Endothelial cell of umbilical vein (primary cell): Measurements from ENCODE around the gene GRM8. TPM values are rescaled to one million over a fixed set of nuclear protein-coding genes. Genes with fewer than 3 reads are reported as not detected.

Experiments
- BruUV-seq: library from RNA; stranded (reverse); fragments of 400-500 nt; replicated peaks from 2 replicates; lab custom pipeline; 2021; lab: Mats Ljungman, UMichigan
- CTCF ChIA-PET: fragments of 300-600, 350-600 bp; sonication (Branson Sonifier 250); formaldehyde crosslinking; loops from one replicate; lab custom pipeline; 2021; ENCODE audit warnings: antibody characterized with exemption, inconsistent platforms; lab: Charles Lee
- POLR2A ChIA-PET: fragments of 300-600, 350-600 bp; sonication (Branson Sonifier 250); formaldehyde crosslinking; loops from one replicate; lab custom pipeline; 2021; ENCODE audit warnings: antibody characterized with exemption, inconsistent platforms; lab: Charles Lee
- DNase-seq: peaks from one replicate; pipeline ENCODE4 v3.0.0-alpha.2; 2011; ENCODE audit warnings: low read depth, low spot score
- FAIRE-seq: peaks from 2 replicates; lab custom pipeline; 2011; peaks lifted over from hg19 to GRCh38; lab: Jason Lieb, UNC
- H2AFZ ChIP-seq: 2 replicates; pipeline ENCODE4 v1.6.0; 2012; ENCODE audit warnings: low read depth, low read length, control low read depth, inconsistent platforms
- H3K27ac ChIP-seq: 2 replicates; pipeline ENCODE4 v1.5.1; 2011; ENCODE audit warnings: low read depth, mild to moderate bottlenecking, control low read depth, low read length, moderate library complexity; ENCODE audit not compliant: insufficient read depth
- H3K27me3 ChIP-seq, 2 experiments: 2 replicates each; pipeline versions ENCODE4 v1.6.0 to v1.6.1; 2011; ENCODE audit warnings: low read length in 2 of 2, mixed read lengths in 1 of 2; ENCODE audit not compliant: control insufficient read depth in 2 of 2, insufficient read depth in 2 of 2
- H3K36me3 ChIP-seq, 2 experiments: 2 replicates in 1 of 2; 3 replicates in 1 of 2; pipeline ENCODE4 v1.5.1; 2011; ENCODE audit warnings: low read length in 2 of 2, mild to moderate bottlenecking in 1 of 2, moderate library complexity in 1 of 2; ENCODE audit not compliant: control insufficient read depth in 2 of 2, insufficient read depth in 2 of 2; ENCODE audit errors: extremely low read depth in 1 of 2
- H3K4me1 ChIP-seq: 3 replicates; pipeline ENCODE4 v1.5.1; 2011; ENCODE audit warnings: mild to moderate bottlenecking, low read length; ENCODE audit not compliant: control insufficient read depth, insufficient read depth; ENCODE audit errors: extremely low read depth
- H3K4me2 ChIP-seq: 2 replicates; pipeline ENCODE4 v1.6.1; 2011; ENCODE audit warnings: low read length, control low read depth, mixed read lengths; ENCODE audit not compliant: insufficient read depth
- H3K4me3 ChIP-seq, 3 experiments: fragments of 200-600 bp in 1 of 3; sonication (generic), shearing (Covaris generic) in 1 of 3; replicated peaks in 1 of 3; 2 replicates each; pipeline ENCODE4 v1.5.1; 2011 to 2016; ENCODE audit warnings: control low read depth in 3 of 3, low read length in 3 of 3, mild to moderate bottlenecking in 2 of 3, inconsistent platforms in 1 of 3, low read depth in 1 of 3, moderate library complexity in 1 of 3; ENCODE audit not compliant: insufficient read depth in 1 of 3
- H3K79me2 ChIP-seq: 2 replicates; pipeline ENCODE4 v1.6.0; 2012; ENCODE audit warnings: low read length, inconsistent platforms; ENCODE audit not compliant: control insufficient read depth, insufficient read depth
- H3K9ac ChIP-seq: replicated peaks from 2 replicates; pipeline ENCODE3; 2011; ENCODE audit warnings: low read length, control low read depth; ENCODE audit not compliant: insufficient read depth; ENCODE audit errors: extremely low read depth
- H3K9me1 ChIP-seq: replicated peaks from 3 replicates; pipeline ENCODE4 v1.6.0; 2011; ENCODE audit warnings: mild to moderate bottlenecking, low read length; ENCODE audit not compliant: control insufficient read depth, insufficient read depth; ENCODE audit errors: extremely low read depth
- H3K9me3 ChIP-seq: replicated peaks from 2 replicates; pipeline ENCODE4 v1.5.1; 2012; ENCODE audit warnings: low read length, inconsistent platforms; ENCODE audit not compliant: control insufficient read depth, insufficient read depth
- H4K20me1 ChIP-seq: replicated peaks from 2 replicates; pipeline ENCODE3; 2011; ENCODE audit warnings: mild to moderate bottlenecking, low read length; ENCODE audit not compliant: control insufficient read depth, insufficient read depth; ENCODE audit errors: extremely low read depth
- CTCF ChIP-seq, 2 donors: IDR thresholded peaks; 1 replicate in 1 of 2; 2 replicates in 1 of 2; pipeline ENCODE4 v1.5.1; 2011; ENCODE audit warnings: low read length in 2 of 2, mild to moderate bottlenecking in 2 of 2, moderate library complexity in 2 of 2, control low read depth in 1 of 2, inconsistent platforms in 1 of 2, low read depth in 1 of 2; ENCODE audit not compliant: insufficient read depth in 1 of 2; ENCODE audit errors: extremely low read depth in 1 of 2
- EZH2 ChIP-seq: IDR thresholded peaks from 2 replicates; pipeline ENCODE4 v1.6.1; 2012; ENCODE audit warnings: borderline replicate concordance, low read depth, mild to moderate bottlenecking, moderate library complexity, low read length, inconsistent platforms; ENCODE audit not compliant: severe bottlenecking
- FOS ChIP-seq: IDR thresholded peaks from 2 replicates; pipeline ENCODE4 v1.6.1; 2011; ENCODE audit warnings: mild to moderate bottlenecking, low read length, moderate library complexity, borderline replicate concordance; ENCODE audit not compliant: insufficient read depth
- GATA2 ChIP-seq: IDR thresholded peaks from 2 replicates; pipeline ENCODE4 v1.7.0; 2011; ENCODE audit warnings: low read depth, mild to moderate bottlenecking, moderate library complexity, mixed read lengths, low read length; ENCODE audit not compliant: insufficient read length, insufficient read depth
- JUN ChIP-seq: IDR thresholded peaks from 2 replicates; pipeline ENCODE4 v1.6.1; 2011; ENCODE audit warnings: borderline replicate concordance, low read depth; ENCODE audit not compliant: insufficient read length, insufficient read depth
- MYC ChIP-seq: IDR thresholded peaks from one replicate; pipeline ENCODE4 v1.6.1; 2011; ENCODE audit warnings: mild to moderate bottlenecking, low read depth, low read length
- POLR2A ChIP-seq: IDR thresholded peaks from 2 replicates; pipeline ENCODE4 v1.6.1; 2012; ENCODE audit warnings: low read depth, mild to moderate bottlenecking, control low read depth, low read length
- POLR2AphosphoS5 ChIP-seq: IDR thresholded peaks from 2 replicates; pipeline ENCODE4 v1.6.1; 2012; ENCODE audit warnings: low read depth, mild to moderate bottlenecking, control low read depth, low read length, moderate library complexity; ENCODE audit not compliant: insufficient read depth
- dilution Hi-C: fragments of 300-500 bp; cut with MboI; formaldehyde crosslinking; loops from one replicate; pipeline ENCODE4 v1.15.0; 2019; ENCODE audit warnings: low sequenced_read_pairs; ENCODE audit not compliant: extremely low pct_ligation_motif_present
- intact Hi-C: fragments of 100-400 bp; cut with micrococcal nuclease; formaldehyde crosslinking; loops from one replicate; pipeline ENCODE4 v1.10.0; 2022
- polyA plus RNA-seq, 4 experiments: library from polyadenylated mRNA; depleted of rRNA in 3 of 4; stranded (reverse) in 3 of 4; unstranded in 1 of 4; fragments of >200 nt; gene quantifications; 2 replicates each; pipeline versions ENCODE4 v1.2.1 to v1.2.3, GENCODE V29; 2011 to 2012; ENCODE audit warnings: missing spikeins in 1 of 4
- total RNA-seq: library from RNA; stranded (reverse); gene quantifications from 2 replicates; pipeline ENCODE4 v1.2.3, GENCODE V29; 2021
- TF ChIP-seq, protein P1 (sequence below): IDR thresholded peaks from 2 replicates; pipeline ENCODE4 v1.6.1; 2011; ENCODE audit not compliant: insufficient read depth, insufficient read length

GRM8 gene
- total and polyA plus RNA-seq, 2 donors (not counting 3 experiments of a cell fraction or from before 2014, with no cell fraction given), result not detected

- BruUV-seq, result no TSS peak
- H3K9me3 ChIP-seq, result no peaks in the 10 kb centered on the region
- POLR2A ChIA-PET, result no interaction called here
Measured at GRCh38 chr7:126442908-126443307, 809.8 kb downstream of the GRM8 start.

More at GRCh38 chr7:126442908-126443307, 809.8 kb downstream of the GRM8 start:
- no peaks in the 10 kb centered on the region for H4K20me1 ChIP-seq
- no peak overlapping the region for H3K27ac ChIP-seq
- no peaks in the 10 kb centered on the region for H3K79me2 ChIP-seq
- intact Hi-C loops (no loop called here), dilution Hi-C loops (no loop called here)
- DNase-seq (no peak), FAIRE-seq (no peak)
- H3K36me3 ChIP-seq, result no peaks in the 10 kb centered on the region
- no peaks in the 10 kb centered on the region for H3K9me1 ChIP-seq
- TF ChIP-seq EZH2 (no peak), GATA2 (no peak), CTCF (IDR thresholded peaks at IDR 0.05; ENCODE audit: extremely low read depth in 1 of 2, insufficient read depth in 1 of 2, low read depth in 1 of 2, low read length in 2 of 2) (no peak), POLR2A (no peak), FOS (no peak), MYC (no peak), POLR2AphosphoS5 (no peak), JUN (no peak)
- TF ChIP-seq, protein P1, sequence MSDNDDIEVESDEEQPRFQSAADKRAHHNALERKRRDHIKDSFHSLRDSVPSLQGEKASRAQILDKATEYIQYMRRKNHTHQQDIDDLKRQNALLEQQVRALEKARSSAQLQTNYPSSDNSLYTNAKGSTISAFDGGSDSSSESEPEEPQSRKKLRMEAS, result no peak
- H3K4me1 ChIP-seq, result no peaks in the 10 kb centered on the region
- H2AFZ ChIP-seq, result no peak overlapping the region
- no peak overlapping the region for H3K9ac ChIP-seq
- H3K4me2 ChIP-seq, result no peak overlapping the region
- CTCF ChIA-PET, result no interaction called here
- no peak overlapping the region for H3K4me3 ChIP-seq
- H3K27me3 ChIP-seq, result no peaks in the 10 kb centered on the region
